HepG2 (cell line): ENCODE data around the gene PIP4K2C. TPM values are rescaled to one million over a fixed set of nuclear protein-coding genes. Genes with fewer than 3 reads are reported as not detected.

Experiments
- MIER2 ChIP-seq: IDR thresholded peaks from 2 replicates; pipeline ENCODE4 v1.6.1; 2016; ENCODE audit warnings: missing biosample characterization, missing genetic modification reagents
- polyA plus RNA-seq, 8 experiments: library from polyadenylated mRNA; depleted of rRNA in 3 of 8; stranded (reverse) in 7 of 8; unstranded in 1 of 8; fragments of >200 nt; fragmentation: Illumina TruSeq in 4 of 8; extraction: Trizol in 4 of 8; gene quantifications; 2 replicates each; pipeline versions ENCODE4 v1.2.1 to v1.2.3, GENCODE V29; 2011 to 2016; ENCODE audit warnings: low read depth in 4 of 8, missing spikeins in 1 of 8, mixed read lengths in 1 of 8; ENCODE audit not compliant: insufficient read depth in 1 of 8
- total RNA-seq, 5 experiments: library from RNA; depleted of rRNA; stranded (reverse); fragments of >200 nt; fragmentation: Illumina TruSeq; extraction: Trizol; gene quantifications; 2 replicates each; pipeline ENCODE4 v1.2.3, GENCODE V29; 2016; ENCODE audit warnings: low read depth in 1 of 5
- TF ChIP-seq, protein P1 (sequence below): IDR thresholded peaks from 2 replicates; pipeline ENCODE4 v1.6.1; 2016; ENCODE audit warnings: mild to moderate bottlenecking
- TF ChIP-seq, protein P2 (sequence below): sonication (generic); formaldehyde crosslinking; IDR thresholded peaks from 2 replicates; pipeline ENCODE4 v1.4.0; 2020; ENCODE audit warnings: mild to moderate bottlenecking, missing genetic modification reagents
- TF ChIP-seq, protein P3 (sequence below), 2 experiments: fragments of 450-650 bp in 1 of 2; sonication (generic) in 1 of 2; formaldehyde crosslinking; IDR thresholded peaks; 2 replicates each; pipeline versions ENCODE4 v1.5.0 to v1.8.0; 2020 to 2022; ENCODE audit warnings: mild to moderate bottlenecking in 1 of 2, missing genetic modification reagents in 1 of 2
- TF ChIP-seq, protein P4 (sequence below): sonication (generic); formaldehyde crosslinking; IDR thresholded peaks from 2 replicates; pipeline ENCODE4 v1.4.0; 2020; ENCODE audit warnings: missing genetic modification reagents, borderline replicate concordance

PIP4K2C gene
- total and polyA plus RNA-seq, 2 of the 13 experiments (the other 11 are each of a cell fraction or from before 2014, with no cell fraction given) = 23.3 to 26.4 TPM

DNA sequence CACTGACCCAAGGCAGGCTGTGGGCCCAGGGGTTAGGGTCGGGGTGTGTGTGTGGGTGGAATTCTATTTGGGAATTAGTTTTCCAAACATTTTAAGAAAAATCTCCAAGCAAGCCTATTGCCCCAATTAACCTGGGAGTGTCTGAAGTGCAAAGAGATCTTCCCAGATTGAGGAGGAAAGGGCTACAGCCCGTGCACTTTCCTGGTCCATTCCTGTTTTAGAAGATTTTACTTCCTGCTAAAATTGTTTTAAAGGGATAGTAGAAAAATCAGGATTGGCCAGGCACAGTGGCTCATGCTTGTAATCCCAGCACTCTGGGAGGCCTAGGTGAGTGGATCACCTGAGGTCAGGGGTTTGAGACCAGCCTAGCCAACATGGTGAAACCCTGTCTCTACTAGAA is 49.3 kb upstream of the PIP4K2C start (continued):
- TF ChIP-seq, protein P1, sequence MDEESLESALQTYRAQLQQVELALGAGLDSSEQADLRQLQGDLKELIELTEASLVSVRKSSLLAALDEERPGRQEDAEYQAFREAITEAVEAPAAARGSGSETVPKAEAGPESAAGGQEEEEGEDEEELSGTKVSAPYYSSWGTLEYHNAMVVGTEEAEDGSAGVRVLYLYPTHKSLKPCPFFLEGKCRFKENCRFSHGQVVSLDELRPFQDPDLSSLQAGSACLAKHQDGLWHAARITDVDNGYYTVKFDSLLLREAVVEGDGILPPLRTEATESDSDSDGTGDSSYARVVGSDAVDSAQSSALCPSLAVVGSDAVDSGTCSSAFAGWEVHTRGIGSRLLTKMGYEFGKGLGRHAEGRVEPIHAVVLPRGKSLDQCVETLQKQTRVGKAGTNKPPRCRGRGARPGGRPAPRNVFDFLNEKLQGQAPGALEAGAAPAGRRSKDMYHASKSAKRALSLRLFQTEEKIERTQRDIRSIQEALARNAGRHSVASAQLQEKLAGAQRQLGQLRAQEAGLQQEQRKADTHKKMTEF = no peak
- TF ChIP-seq MIER2 (CRISPR knock-in tag) = no peak
- TF ChIP-seq, protein P2, sequence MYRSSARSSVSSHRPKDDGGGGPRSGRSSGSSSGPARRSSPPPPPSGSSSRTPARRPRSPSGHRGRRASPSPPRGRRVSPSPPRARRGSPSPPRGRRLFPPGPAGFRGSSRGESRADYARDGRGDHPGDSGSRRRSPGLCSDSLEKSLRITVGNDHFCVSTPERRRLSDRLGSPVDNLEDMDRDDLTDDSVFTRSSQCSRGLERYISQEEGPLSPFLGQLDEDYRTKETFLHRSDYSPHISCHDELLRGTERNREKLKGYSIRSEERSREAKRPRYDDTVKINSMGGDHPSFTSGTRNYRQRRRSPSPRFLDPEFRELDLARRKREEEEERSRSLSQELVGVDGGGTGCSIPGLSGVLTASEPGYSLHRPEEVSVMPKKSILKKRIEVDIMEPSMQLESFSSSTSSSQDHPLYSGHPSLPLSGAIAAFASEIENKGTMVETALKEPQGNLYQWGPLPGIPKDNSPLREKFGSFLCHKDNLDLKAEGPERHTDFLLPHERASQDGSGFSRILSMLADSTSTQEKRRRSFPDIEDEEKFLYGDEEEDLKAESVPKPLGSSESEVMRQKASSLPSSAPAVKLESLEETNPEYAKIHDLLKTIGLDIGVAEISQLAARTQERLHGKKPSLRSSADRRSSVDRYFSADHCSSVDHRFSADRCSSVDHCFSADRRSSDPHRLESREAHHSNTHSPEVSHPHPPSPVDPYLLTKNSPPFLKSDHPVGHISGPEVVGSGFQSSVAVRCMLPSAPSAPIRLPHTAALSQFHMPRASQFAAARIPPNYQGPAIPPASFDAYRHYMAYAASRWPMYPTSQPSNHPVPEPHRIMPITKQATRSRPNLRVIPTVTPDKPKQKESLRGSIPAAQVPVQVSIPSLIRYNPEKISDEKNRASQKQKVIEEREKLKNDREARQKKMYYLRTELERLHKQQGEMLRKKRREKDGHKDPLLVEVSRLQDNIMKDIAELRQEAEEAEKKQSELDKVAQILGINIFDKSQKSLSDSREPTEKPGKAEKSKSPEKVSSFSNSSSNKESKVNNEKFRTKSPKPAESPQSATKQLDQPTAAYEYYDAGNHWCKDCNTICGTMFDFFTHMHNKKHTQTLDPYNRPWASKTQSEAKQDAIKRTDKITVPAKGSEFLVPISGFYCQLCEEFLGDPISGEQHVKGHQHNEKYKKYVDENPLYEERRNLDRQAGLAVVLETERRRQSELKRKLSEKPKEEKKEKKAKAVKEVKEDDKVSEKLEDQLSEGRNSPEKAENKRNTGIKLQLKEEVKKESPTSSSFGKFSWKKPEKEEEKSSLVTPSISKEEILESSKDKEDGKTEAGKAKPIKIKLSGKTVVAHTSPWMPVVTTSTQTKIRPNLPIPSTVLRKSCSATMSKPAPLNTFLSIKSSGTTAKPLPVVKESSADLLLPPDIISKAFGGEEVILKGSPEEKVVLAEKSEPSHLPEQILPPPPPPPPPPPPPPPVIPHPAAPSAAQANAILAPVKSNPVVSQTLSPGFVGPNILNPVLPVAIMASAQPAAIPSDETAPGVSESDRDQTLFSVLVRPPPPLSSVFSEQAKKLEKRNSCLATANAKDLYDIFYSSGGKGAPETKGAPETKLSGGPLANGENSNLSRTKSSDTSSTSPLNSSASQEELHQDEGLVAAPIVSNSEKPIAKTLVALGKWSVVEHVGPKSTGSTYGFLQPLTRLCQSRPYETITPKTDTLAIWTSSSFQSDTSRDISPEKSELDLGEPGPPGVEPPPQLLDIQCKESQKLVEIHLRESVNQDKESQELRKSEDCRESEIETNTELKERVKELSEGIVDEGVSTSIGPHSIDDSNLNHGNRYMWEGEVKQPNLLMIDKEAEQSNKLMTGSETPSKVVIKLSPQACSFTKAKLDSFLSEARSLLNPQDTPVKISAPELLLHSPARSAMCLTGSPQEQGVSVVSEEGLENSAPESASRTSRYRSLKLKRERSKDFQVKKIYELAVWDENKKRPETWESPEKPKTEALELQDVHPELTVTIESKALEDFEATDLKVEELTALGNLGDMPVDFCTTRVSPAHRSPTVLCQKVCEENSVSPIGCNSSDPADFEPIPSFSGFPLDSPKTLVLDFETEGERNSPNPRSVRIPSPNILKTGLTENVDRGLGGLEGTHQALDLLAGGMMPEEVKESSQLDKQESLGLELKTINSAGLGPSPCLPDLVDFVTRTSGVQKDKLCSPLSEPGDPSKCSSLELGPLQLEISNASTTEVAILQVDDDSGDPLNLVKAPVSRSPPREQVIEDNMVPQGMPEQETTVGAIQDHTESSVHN (CRISPR knock-in tag) = no peak
- TF ChIP-seq, protein P3, sequence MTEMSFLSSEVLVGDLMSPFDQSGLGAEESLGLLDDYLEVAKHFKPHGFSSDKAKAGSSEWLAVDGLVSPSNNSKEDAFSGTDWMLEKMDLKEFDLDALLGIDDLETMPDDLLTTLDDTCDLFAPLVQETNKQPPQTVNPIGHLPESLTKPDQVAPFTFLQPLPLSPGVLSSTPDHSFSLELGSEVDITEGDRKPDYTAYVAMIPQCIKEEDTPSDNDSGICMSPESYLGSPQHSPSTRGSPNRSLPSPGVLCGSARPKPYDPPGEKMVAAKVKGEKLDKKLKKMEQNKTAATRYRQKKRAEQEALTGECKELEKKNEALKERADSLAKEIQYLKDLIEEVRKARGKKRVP (CRISPR knock-in tag; IDR thresholded peaks at IDR 0.05) = no peak
- TF ChIP-seq, protein P4, sequence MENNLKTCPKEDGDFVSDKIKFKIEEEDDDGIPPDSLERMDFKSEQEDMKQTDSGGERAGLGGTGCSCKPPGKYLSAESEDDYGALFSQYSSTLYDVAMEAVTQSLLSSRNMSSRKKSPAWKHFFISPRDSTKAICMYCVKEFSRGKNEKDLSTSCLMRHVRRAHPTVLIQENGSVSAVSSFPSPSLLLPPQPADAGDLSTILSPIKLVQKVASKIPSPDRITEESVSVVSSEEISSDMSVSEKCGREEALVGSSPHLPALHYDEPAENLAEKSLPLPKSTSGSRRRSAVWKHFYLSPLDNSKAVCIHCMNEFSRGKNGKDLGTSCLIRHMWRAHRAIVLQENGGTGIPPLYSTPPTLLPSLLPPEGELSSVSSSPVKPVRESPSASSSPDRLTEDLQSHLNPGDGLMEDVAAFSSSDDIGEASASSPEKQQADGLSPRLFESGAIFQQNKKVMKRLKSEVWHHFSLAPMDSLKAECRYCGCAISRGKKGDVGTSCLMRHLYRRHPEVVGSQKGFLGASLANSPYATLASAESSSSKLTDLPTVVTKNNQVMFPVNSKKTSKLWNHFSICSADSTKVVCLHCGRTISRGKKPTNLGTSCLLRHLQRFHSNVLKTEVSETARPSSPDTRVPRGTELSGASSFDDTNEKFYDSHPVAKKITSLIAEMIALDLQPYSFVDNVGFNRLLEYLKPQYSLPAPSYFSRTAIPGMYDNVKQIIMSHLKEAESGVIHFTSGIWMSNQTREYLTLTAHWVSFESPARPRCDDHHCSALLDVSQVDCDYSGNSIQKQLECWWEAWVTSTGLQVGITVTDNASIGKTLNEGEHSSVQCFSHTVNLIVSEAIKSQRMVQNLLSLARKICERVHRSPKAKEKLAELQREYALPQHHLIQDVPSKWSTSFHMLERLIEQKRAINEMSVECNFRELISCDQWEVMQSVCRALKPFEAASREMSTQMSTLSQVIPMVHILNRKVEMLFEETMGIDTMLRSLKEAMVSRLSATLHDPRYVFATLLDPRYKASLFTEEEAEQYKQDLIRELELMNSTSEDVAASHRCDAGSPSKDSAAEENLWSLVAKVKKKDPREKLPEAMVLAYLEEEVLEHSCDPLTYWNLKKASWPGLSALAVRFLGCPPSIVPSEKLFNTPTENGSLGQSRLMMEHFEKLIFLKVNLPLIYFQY (CRISPR knock-in tag) = no peak
